Astrocyte of the cerebellum (primary cell): Measurements from ENCODE around the gene MYLIP.

ENCODE experiments used
- DNase-seq: peaks from one replicate; pipeline ENCODE4 v3.0.0-alpha.2; 2011; ENCODE audit warnings: low read depth
- H3K4me3 ChIP-seq: 2 replicates; pipeline ENCODE4 v1.5.1; 2011; ENCODE audit warnings: mild to moderate bottlenecking, low read depth, low read length, moderate library complexity
- CTCF ChIP-seq: IDR thresholded peaks from 2 replicates; pipeline ENCODE4 v1.5.1; 2012; ENCODE audit warnings: low read length, low read depth, moderate library complexity, mild to moderate bottlenecking; ENCODE audit errors: missing control alignments
- in situ Hi-C: cut with HindIII; loops from 2 replicates; pipeline ENCODE4 v1.10.0; 2017; ENCODE audit warnings: low sequenced_read_pairs

MYLIP gene

GRCh38 chr6:16154904-16155303 lies 26.0 kb downstream of the MYLIP start:
- DNase-seq, result peak; percentile 88
- no peak for TF ChIP-seq CTCF
- no peak overlapping the region for H3K4me3 ChIP-seq
- in situ Hi-C loops, result no loop called here

GRCh38 chr6:16157492-16157891 lies 28.6 kb downstream of the MYLIP start:
- DNase-seq, result no peak
- in situ Hi-C loops, result no loop called here
- H3K4me3 ChIP-seq, result no peak overlapping the region
- TF ChIP-seq CTCF, result no peak

GRCh38 chr6:16157909-16158308 lies 29.0 kb downstream of the MYLIP start:
- H3K4me3 ChIP-seq, result no peak overlapping the region
- in situ Hi-C loops, result no loop called here
- no peak for TF ChIP-seq CTCF
- no peak for DNase-seq

- in situ Hi-C loops, result no loop called here
- no peak for DNase-seq
- TF ChIP-seq CTCF, result no peak
- H3K4me3 ChIP-seq, result no peak overlapping the region
Observed at GRCh38 chr6:16158943-16159557, 30.2 kb downstream of the MYLIP start.

GRCh38 chr6:16160794-16161193 lies 31.9 kb downstream of the MYLIP start:
- H3K4me3 ChIP-seq, result no peak overlapping the region
- in situ Hi-C loops, result no loop called here
- no peak for TF ChIP-seq CTCF
- DNase-seq, result no peak

- TF ChIP-seq CTCF, result no peak
- no peak for DNase-seq
- in situ Hi-C loops, result no loop called here
- no peak overlapping the region for H3K4me3 ChIP-seq
Observed at GRCh38 chr6:16162003-16162402, 33.1 kb downstream of the MYLIP start.
